ENCODE data around the gene SOX18.

Gene SOX18

DNA sequence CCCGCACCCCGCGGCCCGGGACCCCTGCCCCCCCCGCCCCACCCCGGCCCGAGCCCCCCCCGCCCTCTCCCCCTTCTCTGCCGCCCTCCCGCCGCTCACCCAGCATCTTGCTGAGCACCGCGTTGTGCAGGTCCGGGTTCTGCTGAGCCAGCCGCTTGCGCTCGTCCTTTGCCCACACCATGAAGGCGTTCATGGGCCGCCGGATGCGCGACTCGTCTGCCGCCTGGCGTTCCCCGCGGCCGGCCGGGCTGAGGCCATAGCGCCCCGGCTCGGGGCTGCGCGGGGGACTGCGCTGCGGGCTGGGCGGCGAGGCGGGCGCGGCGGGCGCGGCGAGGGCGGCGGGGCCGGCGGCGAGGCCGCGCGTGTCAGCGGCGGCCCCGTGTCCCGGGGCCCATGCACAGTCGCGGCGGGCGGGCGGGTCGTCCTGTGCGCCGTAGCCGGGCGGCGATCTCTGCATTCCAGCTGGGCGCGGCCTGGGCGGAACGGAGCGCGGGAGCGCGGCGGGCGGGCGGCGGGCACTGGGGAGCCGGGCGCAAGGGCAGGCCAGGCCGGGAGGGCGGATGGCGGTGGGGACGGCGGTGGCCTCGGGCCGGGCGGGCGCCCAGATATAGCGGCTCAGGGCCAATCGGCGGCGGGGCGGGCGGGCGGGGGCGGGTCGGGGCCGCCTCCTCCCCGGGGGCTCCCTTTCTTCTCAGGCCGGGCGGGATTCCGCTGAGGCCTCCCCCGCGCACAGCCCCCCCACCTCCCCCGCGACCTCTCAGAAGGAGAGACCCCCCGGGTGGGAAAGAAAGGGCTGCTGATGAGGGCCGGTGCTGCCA is at the start of gene SOX18:
SOX18 (minus strand) TSS at position 580 of the 818 bp plus-strand sequence; CDS start at position 457, 123 bp downstream.
- DNase-seq (ENCODE audit: low spot score), result peak; percentile 68

DNA sequence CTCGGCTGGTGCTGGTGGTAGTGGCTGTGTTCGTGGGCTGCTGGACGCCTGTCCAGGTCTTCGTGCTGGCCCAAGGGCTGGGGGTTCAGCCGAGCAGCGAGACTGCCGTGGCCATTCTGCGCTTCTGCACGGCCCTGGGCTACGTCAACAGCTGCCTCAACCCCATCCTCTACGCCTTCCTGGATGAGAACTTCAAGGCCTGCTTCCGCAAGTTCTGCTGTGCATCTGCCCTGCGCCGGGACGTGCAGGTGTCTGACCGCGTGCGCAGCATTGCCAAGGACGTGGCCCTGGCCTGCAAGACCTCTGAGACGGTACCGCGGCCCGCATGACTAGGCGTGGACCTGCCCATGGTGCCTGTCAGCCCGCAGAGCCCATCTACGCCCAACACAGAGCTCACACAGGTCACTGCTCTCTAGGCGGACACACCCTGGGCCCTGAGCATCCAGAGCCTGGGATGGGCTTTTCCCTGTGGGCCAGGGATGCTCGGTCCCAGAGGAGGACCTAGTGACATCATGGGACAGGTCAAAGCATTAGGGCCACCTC is 49.1 kb upstream of the SOX18 start:
- TF ChIP-seq, protein P1, sequence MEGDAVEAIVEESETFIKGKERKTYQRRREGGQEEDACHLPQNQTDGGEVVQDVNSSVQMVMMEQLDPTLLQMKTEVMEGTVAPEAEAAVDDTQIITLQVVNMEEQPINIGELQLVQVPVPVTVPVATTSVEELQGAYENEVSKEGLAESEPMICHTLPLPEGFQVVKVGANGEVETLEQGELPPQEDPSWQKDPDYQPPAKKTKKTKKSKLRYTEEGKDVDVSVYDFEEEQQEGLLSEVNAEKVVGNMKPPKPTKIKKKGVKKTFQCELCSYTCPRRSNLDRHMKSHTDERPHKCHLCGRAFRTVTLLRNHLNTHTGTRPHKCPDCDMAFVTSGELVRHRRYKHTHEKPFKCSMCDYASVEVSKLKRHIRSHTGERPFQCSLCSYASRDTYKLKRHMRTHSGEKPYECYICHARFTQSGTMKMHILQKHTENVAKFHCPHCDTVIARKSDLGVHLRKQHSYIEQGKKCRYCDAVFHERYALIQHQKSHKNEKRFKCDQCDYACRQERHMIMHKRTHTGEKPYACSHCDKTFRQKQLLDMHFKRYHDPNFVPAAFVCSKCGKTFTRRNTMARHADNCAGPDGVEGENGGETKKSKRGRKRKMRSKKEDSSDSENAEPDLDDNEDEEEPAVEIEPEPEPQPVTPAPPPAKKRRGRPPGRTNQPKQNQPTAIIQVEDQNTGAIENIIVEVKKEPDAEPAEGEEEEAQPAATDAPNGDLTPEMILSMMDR (IDR thresholded peaks at IDR 0.05; ENCODE audit: borderline replicate concordance, control extremely low read depth, extremely low read depth, insufficient read depth, missing control alignments), result no peak
- DNase-seq (ENCODE audit: low spot score), result no peak
- in situ Hi-C loops (cut with MboI; ENCODE audit: low sequenced_read_pairs, unreplicated experiment), result no loop called here

More for the DNA sequence above, at the start of gene SOX18:
- in situ Hi-C loops (cut with MboI; ENCODE audit: low sequenced_read_pairs, unreplicated experiment), result no loop called here
- TF ChIP-seq, protein P1 (IDR thresholded peaks at IDR 0.05; ENCODE audit: borderline replicate concordance, control extremely low read depth, extremely low read depth, insufficient read depth, missing control alignments), result no peak

DNA sequence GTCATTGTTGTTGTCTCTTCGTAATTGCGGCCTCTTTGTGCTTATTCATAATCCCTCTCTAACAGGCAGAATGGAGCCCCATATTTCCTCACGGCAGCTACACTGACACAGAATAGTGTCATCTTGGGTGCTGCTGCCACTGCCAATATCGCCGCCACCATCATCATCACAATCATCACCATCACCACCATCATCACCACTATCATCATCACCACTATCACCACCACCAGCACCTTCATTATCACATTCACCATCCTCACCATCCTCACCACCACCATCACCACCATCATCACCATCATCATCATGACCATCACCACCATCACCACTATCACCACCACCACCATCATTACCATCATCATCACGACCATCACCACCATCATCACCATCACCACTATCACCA is 47.1 kb upstream of the SOX18 start:
- TF ChIP-seq, protein P1 (IDR thresholded peaks at IDR 0.05; ENCODE audit: borderline replicate concordance, control extremely low read depth, extremely low read depth, insufficient read depth, missing control alignments), result no peak
- DNase-seq (ENCODE audit: low spot score), result no peak
- in situ Hi-C loops (cut with MboI; ENCODE audit: low sequenced_read_pairs, unreplicated experiment), result no loop called here

DNA sequence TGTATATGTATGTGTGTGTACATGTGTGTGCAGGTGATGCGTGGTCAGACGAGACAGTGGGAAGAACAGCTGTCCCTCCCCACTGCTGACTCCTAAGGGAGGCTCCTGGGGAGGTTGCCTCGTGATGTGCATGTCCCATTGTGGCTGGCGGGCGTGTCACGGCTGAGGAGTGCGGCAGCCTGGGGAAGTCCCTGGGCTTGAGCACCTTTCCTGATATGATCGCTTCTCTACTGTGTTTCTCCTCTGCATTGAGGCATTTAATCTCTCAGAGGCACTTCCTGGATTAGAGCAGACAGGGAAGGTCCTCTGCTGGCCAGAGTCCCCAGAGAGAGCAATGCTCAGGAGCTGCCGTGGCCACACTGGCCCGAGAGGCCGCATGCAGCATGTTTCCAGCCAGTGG is 46.5 kb upstream of the SOX18 start:
- in situ Hi-C loops (cut with MboI; ENCODE audit: low sequenced_read_pairs, unreplicated experiment), result no loop called here
- TF ChIP-seq, protein P1 (IDR thresholded peaks at IDR 0.05; ENCODE audit: borderline replicate concordance, control extremely low read depth, extremely low read depth, insufficient read depth, missing control alignments), result no peak
- DNase-seq (ENCODE audit: low spot score), result no peak

DNA sequence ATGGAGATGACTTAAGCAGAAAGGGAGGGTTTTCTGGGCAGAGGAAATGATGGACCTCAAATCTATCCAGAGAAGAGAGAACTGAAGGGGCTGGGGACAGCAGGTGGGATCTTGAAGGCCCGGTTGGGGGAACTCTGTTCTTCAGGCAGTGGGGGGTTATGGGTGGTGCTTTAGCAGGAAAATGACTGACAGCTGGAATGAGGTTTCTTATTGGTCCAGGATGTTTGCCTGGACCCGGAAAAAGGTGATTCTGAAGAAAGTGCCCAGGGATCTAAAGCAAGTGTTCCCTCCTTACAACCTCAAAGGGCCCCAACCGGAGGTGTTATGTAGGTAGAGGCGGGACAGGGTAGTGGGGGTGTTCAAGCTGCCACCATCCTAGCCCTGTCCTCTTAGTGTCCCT is 46.0 kb upstream of the SOX18 start:
- in situ Hi-C loops (cut with MboI; ENCODE audit: low sequenced_read_pairs, unreplicated experiment), result no loop called here
- TF ChIP-seq, protein P1 (IDR thresholded peaks at IDR 0.05; ENCODE audit: borderline replicate concordance, control extremely low read depth, extremely low read depth, insufficient read depth, missing control alignments), result no peak
- DNase-seq (ENCODE audit: low spot score), result no peak

DNA sequence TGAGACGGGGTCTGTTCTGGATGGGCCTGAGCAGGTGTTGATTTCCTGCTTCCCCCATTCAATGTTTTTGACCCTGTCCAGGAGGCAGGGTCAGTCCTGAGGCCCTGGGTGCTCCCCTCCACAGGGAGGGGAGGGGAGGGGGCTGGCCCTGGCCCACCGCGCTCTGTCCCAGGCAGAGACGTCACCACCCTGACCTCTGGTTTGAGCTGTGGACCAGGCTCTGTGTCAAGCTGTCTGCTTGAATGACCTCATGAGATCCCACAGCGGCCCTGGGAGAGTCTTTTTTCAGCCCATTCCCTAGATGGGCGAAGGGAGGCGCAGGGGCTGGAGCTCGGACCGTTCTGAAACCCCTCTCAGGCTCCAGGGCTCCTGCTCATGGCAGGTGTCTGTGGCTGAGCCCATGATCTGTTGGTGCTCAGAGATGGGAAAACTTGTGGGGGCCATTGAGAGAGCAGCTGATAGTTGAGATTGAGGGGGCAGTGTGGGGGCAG is 43.6 kb upstream of the SOX18 start:
- DNase-seq (ENCODE audit: low spot score), result no peak
- TF ChIP-seq, protein P1 (IDR thresholded peaks at IDR 0.05; ENCODE audit: borderline replicate concordance, control extremely low read depth, extremely low read depth, insufficient read depth, missing control alignments), result no peak
- in situ Hi-C loops (cut with MboI; ENCODE audit: low sequenced_read_pairs, unreplicated experiment), result no loop called here
